IMR-90 (cell line): ENCODE data around the gene MRGPRF. TPM values are rescaled to one million over a fixed set of nuclear protein-coding genes. Genes with fewer than 3 reads are reported as not detected.

Source experiments
- ATAC-seq: fragments of 200-7000 bp; cut with Tn5 transposase; 2 replicates; pipeline ENCODE4 v1.9.1; 2020; ENCODE audit warnings: low read depth, mild to moderate bottlenecking, moderate library complexity
- BruUV-seq: library from RNA; stranded (reverse); fragments of 400-500 nt; replicated peaks from 2 replicates; lab custom pipeline; 2021; lab: Mats Ljungman, UMichigan
- CTCF ChIA-PET: fragments of 300-600 bp; formaldehyde crosslinking; extraction: SDS; loops from one replicate; lab custom pipeline; 2021; ENCODE audit warnings: antibody characterized with exemption; lab: Yijun Ruan, JAX
- POLR2A ChIA-PET: fragments of 300-600 bp; sonication (Branson Sonifier 250); formaldehyde crosslinking; loops from one replicate; lab custom pipeline; 2022; ENCODE audit warnings: antibody characterized with exemption; ENCODE audit not compliant: unreplicated experiment; lab: Charles Lee
- DNase-seq: peaks from one replicate; pipeline ENCODE4 v3.0.0; 2013
- H2AFZ ChIP-seq: replicated peaks from 2 replicates; pipeline ENCODE3; 2013; ENCODE audit warnings: low read length, mild to moderate bottlenecking; ENCODE audit not compliant: poor library complexity
- H2AK5ac ChIP-seq: 2 replicates; pipeline ENCODE4 v1.6.1; 2013; ENCODE audit warnings: low read depth, low read length, inconsistent platforms
- H2AK9ac ChIP-seq: replicated peaks from 2 replicates; pipeline ENCODE3; 2013; ENCODE audit warnings: mild to moderate bottlenecking, low read depth, low read length, moderate library complexity; ENCODE audit not compliant: poor library complexity
- H2BK120ac ChIP-seq: 2 replicates; pipeline ENCODE4 v1.6.1; 2013; ENCODE audit warnings: low read depth, low read length, inconsistent platforms
- H2BK15ac ChIP-seq: 3 replicates; pipeline ENCODE4 v1.6.1; 2013; ENCODE audit warnings: low read depth, low read length, inconsistent platforms
- H2BK20ac ChIP-seq: 2 replicates; pipeline ENCODE4 v1.6.1; 2013; ENCODE audit warnings: low read depth, mild to moderate bottlenecking, inconsistent platforms, low read length, moderate library complexity
- H2BK5ac ChIP-seq: 2 replicates; pipeline ENCODE4 v1.6.1; 2013; ENCODE audit warnings: mild to moderate bottlenecking, low read depth, low read length, inconsistent platforms; ENCODE audit not compliant: poor library complexity, severe bottlenecking
- H3K14ac ChIP-seq: replicated peaks from 2 replicates; pipeline ENCODE4 v1.6.1; 2013; ENCODE audit warnings: low read depth, low read length, inconsistent platforms
- H3K18ac ChIP-seq: 2 replicates; pipeline ENCODE4 v1.6.1; 2013; ENCODE audit warnings: low read depth, low read length, control low read depth
- H3K23ac ChIP-seq: 2 replicates; pipeline ENCODE4 v1.6.1; 2013; ENCODE audit warnings: low read depth, low read length, inconsistent platforms
- H3K27ac ChIP-seq: 2 replicates; pipeline ENCODE4 v1.5.1; 2013; ENCODE audit warnings: mild to moderate bottlenecking, control low read depth, low read length; ENCODE audit not compliant: insufficient read depth
- H3K27me3 ChIP-seq: 2 replicates; pipeline ENCODE4 v1.6.1; 2013; ENCODE audit warnings: low read length; ENCODE audit not compliant: control insufficient read depth, insufficient read depth
- H3K36me3 ChIP-seq: 2 replicates; pipeline ENCODE4 v1.6.1; 2013; ENCODE audit warnings: low read length, mixed read lengths; ENCODE audit not compliant: control insufficient read depth, insufficient read depth
- H3K4ac ChIP-seq: 2 replicates; pipeline ENCODE4 v1.6.1; 2013; ENCODE audit warnings: low read depth, low read length, inconsistent platforms
- H3K4me1 ChIP-seq: 2 replicates; pipeline ENCODE4 v1.6.1; 2013; ENCODE audit warnings: low read length, mixed read lengths; ENCODE audit not compliant: control insufficient read depth, insufficient read depth
- H3K4me2 ChIP-seq: 2 replicates; pipeline ENCODE4 v1.6.1; 2013; ENCODE audit warnings: low read depth, mild to moderate bottlenecking, control low read depth, low read length, moderate library complexity
- H3K4me3 ChIP-seq: 2 replicates; pipeline ENCODE4 v1.5.1; 2013; ENCODE audit warnings: low read depth, mild to moderate bottlenecking, control low read depth, low read length, moderate library complexity; ENCODE audit not compliant: insufficient read depth
- H3K56ac ChIP-seq: 2 replicates; pipeline ENCODE4 v1.6.1; 2013; ENCODE audit warnings: low read length, inconsistent platforms; ENCODE audit not compliant: insufficient read depth; ENCODE audit errors: extremely low read depth
- H3K79me1 ChIP-seq, 2 experiments: 2 replicates each; pipeline ENCODE4 v1.6.1; 2013; ENCODE audit warnings: low read length in 2 of 2, inconsistent platforms in 1 of 2, low read depth in 1 of 2
- H3K9ac ChIP-seq: 2 replicates; pipeline ENCODE4 v1.6.1; 2013; ENCODE audit warnings: low read depth, low read length, control low read depth
- H3K9me1 ChIP-seq: 2 replicates; pipeline ENCODE4 v1.6.1; 2013; ENCODE audit warnings: low read length, inconsistent platforms; ENCODE audit not compliant: insufficient read depth
- H3K9me3 ChIP-seq: 2 replicates; pipeline ENCODE4 v1.6.1; 2013; ENCODE audit warnings: low read length; ENCODE audit not compliant: control insufficient read depth, insufficient read depth
- H4K20me1 ChIP-seq: 2 replicates; pipeline ENCODE4 v1.6.1; 2013; ENCODE audit warnings: low read length, inconsistent platforms; ENCODE audit not compliant: insufficient read depth
- H4K5ac ChIP-seq: 2 replicates; pipeline ENCODE4 v1.6.1; 2013; ENCODE audit warnings: mild to moderate bottlenecking, low read depth, low read length, control low read depth
- H4K8ac ChIP-seq, 2 experiments: 2 replicates each; pipeline ENCODE4 v1.6.1; 2013; ENCODE audit warnings: low read depth in 2 of 2, low read length in 2 of 2, control low read depth in 1 of 2, inconsistent platforms in 1 of 2
- H4K91ac ChIP-seq: 2 replicates; pipeline ENCODE4 v1.6.1; 2013; ENCODE audit warnings: low read depth, low read length, inconsistent platforms; ENCODE audit not compliant: insufficient read depth
- BHLHE40 ChIP-seq: fragments of 150-350 bp; IDR thresholded peaks from 2 replicates; pipeline ENCODE4 v1.6.1; 2016; ENCODE audit warnings: mild to moderate bottlenecking, low read depth, low read length
- CHD1 ChIP-seq: IDR thresholded peaks from 2 replicates; pipeline ENCODE4 v1.6.1; 2012; ENCODE audit warnings: low read depth, low read length, improper control_type of control experiment
- FOS ChIP-seq: fragments of 150-350 bp; IDR thresholded peaks from 2 replicates; pipeline ENCODE4 v1.6.1; 2016; ENCODE audit warnings: low read depth, low read length
- MAZ ChIP-seq: IDR thresholded peaks from 2 replicates; pipeline ENCODE4 v1.6.1; 2012; ENCODE audit warnings: low read depth, mild to moderate bottlenecking, low read length, improper control_type of control experiment, moderate library complexity, borderline replicate concordance
- MXI1 ChIP-seq: IDR thresholded peaks from 2 replicates; pipeline ENCODE4 v1.6.1; 2012; ENCODE audit warnings: low read depth, mild to moderate bottlenecking, low read length, moderate library complexity, borderline replicate concordance
- NFE2L2 ChIP-seq: fragments of 150-350 bp; IDR thresholded peaks from 2 replicates; pipeline ENCODE4 v1.6.1; 2016; ENCODE audit warnings: low read depth, mild to moderate bottlenecking, low read length
- POLR2A ChIP-seq: IDR thresholded peaks from 2 replicates; pipeline ENCODE4 v1.6.1; 2012; ENCODE audit warnings: mild to moderate bottlenecking, low read depth, low read length
- RAD21 ChIP-seq: IDR thresholded peaks from 2 replicates; pipeline ENCODE4 v1.6.1; 2012; ENCODE audit warnings: low read length, improper control_type of control experiment
- RFX5 ChIP-seq: IDR thresholded peaks from 2 replicates; pipeline ENCODE4 v1.8.0; 2012; ENCODE audit warnings: low read depth, mild to moderate bottlenecking, low read length, moderate library complexity
- SMC3 ChIP-seq: fragments of 150-350 bp; IDR thresholded peaks from 2 replicates; pipeline ENCODE4 v1.6.1; 2016; ENCODE audit warnings: low read depth, mild to moderate bottlenecking, antibody characterized with exemption, low read length, moderate library complexity
- WGBS, 2 experiments: methylation state at CpG; one replicate each; pipeline versions ENCODE4 v1.1.5 to v1.1.7; 2013; ENCODE audit warnings: missing lambda C conversion rate in 2 of 2; ENCODE audit not compliant: insufficient read length in 1 of 2; ENCODE audit errors: extremely low coverage in 2 of 2; 5-methylcytosine and 5-hydroxymethylcytosine counted together
- dilution Hi-C: fragments of 300-500 bp; cut with HindIII; formaldehyde crosslinking; loops from one replicate; pipeline ENCODE4 v1.14.3; 2018; ENCODE audit warnings: low sequenced_read_pairs; ENCODE audit not compliant: unreplicated experiment
- in situ Hi-C: fragments of 300-500 bp; cut with MboI; formaldehyde crosslinking; loops from 3 replicates; pipeline ENCODE4 v1.14.3; 2019; ENCODE audit warnings: low sequenced_read_pairs, inconsistent platforms, mixed read lengths
- intact Hi-C: fragments of 100-400 bp; cut with micrococcal nuclease; formaldehyde crosslinking; loops from 2 replicates; pipeline ENCODE4 v1.10.0; 2022
- polyA plus RNA-seq, 3 experiments: library from polyadenylated mRNA; depleted of rRNA; stranded (reverse); fragments of >200 nt; gene quantifications; 2 replicates each; pipeline ENCODE4 v1.2.3, GENCODE V29; 2012; ENCODE audit warnings: low replicate concordance in 1 of 3
- total RNA-seq: library from RNA; depleted of rRNA; stranded (reverse); fragments of >200 nt; gene quantifications from 2 replicates; pipeline ENCODE4 v1.2.3, GENCODE V29; 2012
- TF ChIP-seq, protein P1 (sequence below): conservative IDR thresholded peaks from 2 replicates; pipeline ENCODE4 v1.5.1; 2012; ENCODE audit warnings: mild to moderate bottlenecking, low read depth, low read length, improper control_type of control experiment

The MRGPRF gene
- total and polyA plus RNA-seq, 2 of the 4 experiments (the other 2 are of a cell fraction): 6.3 to 28.8 TPM

DNA sequence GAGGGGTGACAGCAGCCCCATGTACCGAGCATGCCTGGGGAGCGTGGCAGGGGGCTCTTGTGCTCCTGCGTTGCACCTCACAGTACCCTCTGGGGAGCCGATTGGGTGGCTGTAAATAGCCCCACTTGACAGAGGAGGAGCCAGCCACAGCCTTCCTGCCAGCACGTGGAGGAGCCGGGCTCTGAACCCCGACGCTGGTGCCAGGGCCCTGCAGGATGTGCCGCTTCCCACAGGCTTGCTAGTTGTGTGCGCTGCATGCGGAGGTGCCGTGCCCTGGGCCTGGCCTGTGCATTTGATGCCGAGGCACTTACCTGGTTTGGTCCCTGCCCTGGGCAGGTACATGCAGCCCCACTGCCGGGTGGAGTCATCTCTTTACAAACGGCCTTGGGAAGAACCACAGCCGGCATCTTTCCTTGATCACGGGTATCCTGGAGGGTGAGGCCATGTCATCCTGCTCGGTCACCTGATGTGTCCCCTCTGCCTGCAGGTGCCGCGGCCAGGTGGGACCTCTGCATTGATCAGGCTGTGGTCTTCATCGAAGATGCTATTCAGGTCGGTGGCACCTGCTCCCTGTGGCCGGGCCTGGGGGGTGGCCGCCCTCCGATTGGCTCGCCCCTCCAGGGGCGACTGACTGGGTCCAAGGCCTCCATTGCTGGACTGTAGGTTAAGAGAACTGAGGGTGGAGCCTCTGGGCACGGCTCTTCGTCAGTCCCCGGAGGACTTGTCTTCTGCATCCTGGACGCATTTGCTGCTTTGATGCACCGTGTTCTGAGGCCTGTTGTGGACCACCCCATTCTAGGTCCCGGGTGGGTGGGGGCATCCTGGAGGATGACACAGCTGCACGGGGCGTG, 40.7 kb upstream of the MRGPRF start (continued):
- TF ChIP-seq, protein P1, sequence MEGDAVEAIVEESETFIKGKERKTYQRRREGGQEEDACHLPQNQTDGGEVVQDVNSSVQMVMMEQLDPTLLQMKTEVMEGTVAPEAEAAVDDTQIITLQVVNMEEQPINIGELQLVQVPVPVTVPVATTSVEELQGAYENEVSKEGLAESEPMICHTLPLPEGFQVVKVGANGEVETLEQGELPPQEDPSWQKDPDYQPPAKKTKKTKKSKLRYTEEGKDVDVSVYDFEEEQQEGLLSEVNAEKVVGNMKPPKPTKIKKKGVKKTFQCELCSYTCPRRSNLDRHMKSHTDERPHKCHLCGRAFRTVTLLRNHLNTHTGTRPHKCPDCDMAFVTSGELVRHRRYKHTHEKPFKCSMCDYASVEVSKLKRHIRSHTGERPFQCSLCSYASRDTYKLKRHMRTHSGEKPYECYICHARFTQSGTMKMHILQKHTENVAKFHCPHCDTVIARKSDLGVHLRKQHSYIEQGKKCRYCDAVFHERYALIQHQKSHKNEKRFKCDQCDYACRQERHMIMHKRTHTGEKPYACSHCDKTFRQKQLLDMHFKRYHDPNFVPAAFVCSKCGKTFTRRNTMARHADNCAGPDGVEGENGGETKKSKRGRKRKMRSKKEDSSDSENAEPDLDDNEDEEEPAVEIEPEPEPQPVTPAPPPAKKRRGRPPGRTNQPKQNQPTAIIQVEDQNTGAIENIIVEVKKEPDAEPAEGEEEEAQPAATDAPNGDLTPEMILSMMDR: no peak

DNA sequence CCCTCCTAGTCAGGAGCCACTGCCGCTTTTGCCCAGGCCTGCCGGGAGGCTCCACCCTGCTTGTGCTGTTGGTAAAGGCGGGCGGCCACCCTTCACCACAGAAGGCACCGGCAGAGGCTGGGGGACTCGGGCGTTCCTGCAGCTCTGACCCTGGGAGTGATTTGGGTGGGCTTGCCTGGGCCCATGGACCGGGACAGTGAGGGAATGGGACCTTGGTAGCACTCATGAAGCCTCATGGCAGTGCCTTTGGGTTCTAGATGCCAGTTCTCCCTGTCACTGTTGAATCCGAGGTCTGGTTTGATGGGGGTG, 40.1 kb upstream of the MRGPRF start:
- Histone ChIP-seq H2BK120ac (no peak overlapping the region), H3K27me3 (no peaks in the 10 kb centered on the region), H2BK5ac (no peak overlapping the region), H3K4ac (no peak overlapping the region), H4K8ac (no peak overlapping the region), H2AFZ (no peak overlapping the region), H4K91ac (no peak overlapping the region), H3K36me3 (peaks cover 28% of the 10 kb centered on the region), H3K9ac (no peak overlapping the region), H2BK15ac (no peak overlapping the region), H3K79me1 (peaks cover 9 to 77% of the 10 kb centered on the region in 2 experiments), H3K9me3 (no peaks in the 10 kb centered on the region), H3K9me1 (peaks cover 4% of the 10 kb centered on the region; the same call in 1 of the 2 replicates), H3K56ac (no peak overlapping the region), H4K20me1 (peaks cover 43% of the 10 kb centered on the region), H3K27ac (no peak overlapping the region), H4K5ac (no peak overlapping the region), H3K23ac (no peak overlapping the region), H2AK9ac (no peak overlapping the region), H3K4me1 (peaks cover 5% of the 10 kb centered on the region), H3K14ac (no peak overlapping the region), H3K18ac (no peak overlapping the region), H3K4me2 (no peak overlapping the region), H2BK20ac (no peak overlapping the region), H2AK5ac (no peak overlapping the region), H3K4me3 (no peak overlapping the region)
- dilution Hi-C loops (no loop called here), in situ Hi-C loops (no loop called here), intact Hi-C loops (no loop called here)
- no TSS peak for BruUV-seq
- TF ChIP-seq RFX5 (no peak), BHLHE40 (no peak), POLR2A (no peak), RAD21 (no peak), MXI1 (no peak), MAZ (no peak), CHD1 (no peak), FOS (no peak), SMC3 (no peak), NFE2L2 (no peak)
- TF ChIP-seq, protein P1: no peak
- DNase-seq (no peak), ATAC-seq (no peak)
- ChIA-PET CTCF (no interaction called here), POLR2A (no interaction called here)
- 90% methylated on average over 2 of the region's 9 CpGs; no CpG with 5 or more reads in 1 of the 2 experiments for WGBS, 2 experiments
